ENCODE results near the gene ZNF714. TPM values are rescaled to one million over a fixed set of nuclear protein-coding genes. Genes with fewer than 3 reads are reported as not detected.
A peak's percentile ranks its signal among the peaks of the same experiment; 100 is the strongest.

Gene ZNF714
- total RNA-seq, 1 experiment from 2014 or later = 13.2 TPM

GRCh38 chr19:21143428-21143827 is 61.4 kb downstream of the ZNF714 start:
- no peak overlapping the region for H3K4me3 ChIP-seq (ENCODE audit: low read depth, low read length)
- intact Hi-C loops (cut with micrococcal nuclease; ENCODE audit: unreplicated experiment) = loop anchor here (10.0 kb wide), 1 partner anchor 119 kb away; the partner anchor contains the start of gene ZNF430

DNA sequence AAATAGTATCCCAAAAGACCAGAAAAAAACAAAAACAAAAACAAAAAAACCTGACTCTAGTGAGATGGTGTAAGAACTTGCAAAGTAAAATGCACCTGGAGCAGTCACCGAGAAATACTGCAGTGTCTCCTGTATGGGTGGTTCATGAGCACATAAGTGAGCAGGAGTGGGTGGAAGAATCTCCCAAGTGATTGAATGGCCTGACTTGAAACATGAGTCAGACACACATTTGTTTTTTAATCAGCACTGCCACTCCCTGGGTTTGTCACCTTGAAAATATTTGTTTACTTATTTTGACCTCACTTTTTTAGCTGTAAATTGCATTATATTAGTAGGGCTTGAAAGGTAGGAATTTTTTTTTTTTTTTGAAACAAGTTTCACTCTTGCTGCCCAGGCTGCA is 61.9 kb downstream of the ZNF714 start:
- no peak for TF ChIP-seq CTCF (IDR thresholded peaks at IDR 0.05; ENCODE audit: insufficient read depth in 1 of 2, low read depth in 1 of 2, low read length in 1 of 2, severe bottlenecking in 1 of 2, unreplicated experiment in 1 of 2)
- H3K36me3 Mint-ChIP-seq (ENCODE audit: insufficient read depth, unreplicated experiment) = peaks cover 65% of the 10 kb centered on the region
- H3K27ac Mint-ChIP-seq (ENCODE audit: unreplicated experiment) = no peak overlapping the region
- no peaks in the 10 kb centered on the region for H3K9me3 Mint-ChIP-seq (ENCODE audit: unreplicated experiment)
- DNase-seq = no peak
- no peaks in the 10 kb centered on the region; the same call in 1 of the 2 replicates for H3K36me3 ChIP-seq (ENCODE audit: control insufficient read depth, insufficient read depth, low read length)
- H3K27me3 Mint-ChIP-seq (ENCODE audit: insufficient read depth, unreplicated experiment) = no peaks in the 10 kb centered on the region
- H3K4me1 ChIP-seq = no peaks in the 10 kb centered on the region
- no peaks in the 10 kb centered on the region for H3K27me3 ChIP-seq (replicated peaks; ENCODE audit: control insufficient read depth, insufficient read depth, low read length)
- no peaks in the 10 kb centered on the region for H3K9me3 ChIP-seq
- intact Hi-C loops (cut with micrococcal nuclease; ENCODE audit: unreplicated experiment) = loop anchor here (10.0 kb wide), 1 partner anchor 119 kb away; the partner anchor contains the start of gene ZNF430
- no TSS peak for BruUV-seq (replicated peaks)
- no peak overlapping the region for H3K4me3 ChIP-seq (ENCODE audit: low read depth, low read length)
- POLR2A ChIA-PET = interaction anchor here (1.2 kb wide), 1 partner anchor 61 kb away, joined by 3 read pairs; no protein-coding TSS in a partner anchor
- CTCF ChIA-PET = no interaction called here
- peaks cover 9% of the 10 kb centered on the region for H3K4me1 Mint-ChIP-seq (ENCODE audit: low read depth, unreplicated experiment)
- H3K4me3 Mint-ChIP-seq (ENCODE audit: unreplicated experiment) = no peak overlapping the region

More at GRCh38 chr19:21143428-21143827, 61.4 kb downstream of the ZNF714 start:
- peak overlapping the region; percentile 95 for H3K4me3 Mint-ChIP-seq (ENCODE audit: unreplicated experiment)
- no peak for DNase-seq
- H3K4me1 ChIP-seq = no peaks in the 10 kb centered on the region
- no TSS peak for BruUV-seq (replicated peaks)
- H3K27me3 Mint-ChIP-seq (ENCODE audit: insufficient read depth, unreplicated experiment) = no peaks in the 10 kb centered on the region
- H3K36me3 Mint-ChIP-seq (ENCODE audit: insufficient read depth, unreplicated experiment) = peaks cover 61% of the 10 kb centered on the region
- H3K36me3 ChIP-seq (ENCODE audit: control insufficient read depth, insufficient read depth, low read length) = no peaks in the 10 kb centered on the region; the same call in 1 of the 2 replicates
- no peaks in the 10 kb centered on the region for H3K27me3 ChIP-seq (replicated peaks; ENCODE audit: control insufficient read depth, insufficient read depth, low read length)
- H3K9me3 Mint-ChIP-seq (ENCODE audit: unreplicated experiment) = no peaks in the 10 kb centered on the region
- ChIA-PET CTCF (no interaction called here), POLR2A (interaction anchor here (0.9 kb wide), 1 partner anchor 186 kb away, joined by 3 read pairs; the partner anchor contains the start of gene ZNF708)
- H3K4me1 Mint-ChIP-seq (ENCODE audit: low read depth, unreplicated experiment) = peaks cover 9% of the 10 kb centered on the region
- no peak for TF ChIP-seq CTCF (IDR thresholded peaks at IDR 0.05; ENCODE audit: insufficient read depth in 1 of 2, low read depth in 1 of 2, low read length in 1 of 2, severe bottlenecking in 1 of 2, unreplicated experiment in 1 of 2)
- peak overlapping the region; percentile 98 for H3K27ac Mint-ChIP-seq (ENCODE audit: unreplicated experiment)
- H3K9me3 ChIP-seq = no peaks in the 10 kb centered on the region

GRCh38 chr19:21147540-21147939 is 65.5 kb downstream of the ZNF714 start:
- no peak overlapping the region for H3K4me3 Mint-ChIP-seq (ENCODE audit: unreplicated experiment)
- peaks cover 93% of the 10 kb centered on the region for H3K36me3 Mint-ChIP-seq (ENCODE audit: insufficient read depth, unreplicated experiment)
- no peak for TF ChIP-seq CTCF (IDR thresholded peaks at IDR 0.05; ENCODE audit: insufficient read depth in 1 of 2, low read depth in 1 of 2, low read length in 1 of 2, severe bottlenecking in 1 of 2, unreplicated experiment in 1 of 2)
- Histone ChIP-seq H3K36me3 (ENCODE audit: control insufficient read depth, insufficient read depth, low read length) (no peaks in the 10 kb centered on the region; the same call in 1 of the 2 replicates), H3K4me1 (no peaks in the 10 kb centered on the region), H3K9me3 (no peaks in the 10 kb centered on the region), H3K4me3 (ENCODE audit: low read depth, low read length) (no peak overlapping the region), H3K27me3 (replicated peaks; ENCODE audit: control insufficient read depth, insufficient read depth, low read length) (no peaks in the 10 kb centered on the region)
- no peak overlapping the region for H3K27ac Mint-ChIP-seq (ENCODE audit: unreplicated experiment)
- no peak for DNase-seq
- no peaks in the 10 kb centered on the region for H3K27me3 Mint-ChIP-seq (ENCODE audit: insufficient read depth, unreplicated experiment)
- H3K4me1 Mint-ChIP-seq (ENCODE audit: low read depth, unreplicated experiment) = peaks cover 9% of the 10 kb centered on the region
- intact Hi-C loops (cut with micrococcal nuclease; ENCODE audit: unreplicated experiment) = loop anchor here (10.0 kb wide), 1 partner anchor 123 kb away; the partner anchor contains the start of gene ZNF430
- ChIA-PET CTCF (no interaction called here), POLR2A (no interaction called here)
- no TSS peak for BruUV-seq (replicated peaks)
- no peaks in the 10 kb centered on the region for H3K9me3 Mint-ChIP-seq (ENCODE audit: unreplicated experiment)
